ENCODE measurements around the gene RLIM.
"Not testable (repeated sequence)": the region's sequence is repeated elsewhere in the genome, so short reads cannot be mapped to it uniquely, and the experiment has no call there.

Gene RLIM

GRCh38 chrX:74614093-74614909 lies at the start of gene RLIM:
RLIM (minus strand) TSS chrX:74614624; CDS start chrX:74595977, 18,647 bp downstream.
- peak; percentile 96 for DNase-seq

- no peak for DNase-seq
Observed at GRCh38 chrX:74656079-74656745, 41.8 kb upstream of the RLIM start.

- not testable (repeated sequence) for DNase-seq
Observed at GRCh38 chrX:74654953-74655352, 40.5 kb upstream of the RLIM start.

- DNase-seq: no peak
Observed at GRCh38 chrX:74636749-74637314, 22.4 kb upstream of the RLIM start.

- DNase-seq: peak; percentile 28
Observed at GRCh38 chrX:74613370-74614092, 893 bp downstream of the RLIM start.

- DNase-seq: no peak
Observed at GRCh38 chrX:74606799-74607198, 7.6 kb downstream of the RLIM start.

GRCh38 chrX:74606342-74606741 lies 8.1 kb downstream of the RLIM start:
- no peak for DNase-seq

GRCh38 chrX:74603040-74603439 lies 11.4 kb downstream of the RLIM start:
- DNase-seq: no peak

- no peak for DNase-seq
Observed at GRCh38 chrX:74602142-74602541, 12.3 kb downstream of the RLIM start.

- no peak for DNase-seq
Observed at GRCh38 chrX:74593593-74593992, 20.8 kb downstream of the RLIM start.

- DNase-seq: no peak
Observed at GRCh38 chrX:74585766-74586165, 28.7 kb downstream of the RLIM start.

GRCh38 chrX:74579597-74580198 lies 34.7 kb downstream of the RLIM start:
- no peak for DNase-seq

GRCh38 chrX:74578137-74578536 lies 36.3 kb downstream of the RLIM start:
- DNase-seq: no peak

- DNase-seq: no peak
Observed at GRCh38 chrX:74557378-74557777, 57.0 kb downstream of the RLIM start.

- DNase-seq: no peak
Observed at GRCh38 chrX:74551934-74552333, 62.5 kb downstream of the RLIM start.

- DNase-seq: peak; percentile 85
Observed at GRCh38 chrX:74550295-74550802, 64.1 kb downstream of the RLIM start.

GRCh38 chrX:74546984-74547383 lies 67.4 kb downstream of the RLIM start:
- no peak for DNase-seq

GRCh38 chrX:74545880-74546523 lies 68.4 kb downstream of the RLIM start:
- no peak for DNase-seq

GRCh38 chrX:74540635-74541249 lies 73.7 kb downstream of the RLIM start:
- no peak for DNase-seq

GRCh38 chrX:74536832-74537371 lies 77.5 kb downstream of the RLIM start:
- peak; percentile 68 for DNase-seq

GRCh38 chrX:74536152-74536831 lies 78.1 kb downstream of the RLIM start:
- DNase-seq: peak; percentile 93

Data from left hindlimb (tissue), 1 donor.